H9 (cell line): Measurements from ENCODE around the gene LAYN. TPM values are rescaled to one million over a fixed set of nuclear protein-coding genes. Genes with fewer than 3 reads are reported as not detected.

Source experiments
- DNase-seq: peaks from one replicate; pipeline ENCODE4 v3.0.0-alpha.2; 2017
- H2AFZ ChIP-seq: one replicate; pipeline ENCODE4 v1.6.1; 2013; ENCODE audit warnings: mild to moderate bottlenecking, low read length, control low read depth, moderate library complexity
- H2AK5ac ChIP-seq: 2 replicates; pipeline ENCODE4 v1.6.1; 2013; ENCODE audit warnings: low read length, control low read depth, mixed read lengths; ENCODE audit not compliant: insufficient read length
- H2BK120ac ChIP-seq: one replicate; pipeline ENCODE4 v1.6.1; 2013; ENCODE audit warnings: low read depth, mild to moderate bottlenecking, low read length, control low read depth, inconsistent platforms; ENCODE audit not compliant: poor library complexity, severe bottlenecking
- H2BK12ac ChIP-seq: 2 replicates; pipeline ENCODE4 v1.6.1; 2013; ENCODE audit warnings: low read length, control low read depth, mixed read lengths, low read depth; ENCODE audit not compliant: insufficient read length
- H2BK15ac ChIP-seq: 2 replicates; pipeline ENCODE4 v1.6.1; 2013; ENCODE audit warnings: low read depth, low read length, control low read depth
- H2BK20ac ChIP-seq: one replicate; pipeline ENCODE4 v1.6.1; 2013; ENCODE audit warnings: low read depth, mild to moderate bottlenecking, low read length, control low read depth, inconsistent platforms; ENCODE audit not compliant: poor library complexity, severe bottlenecking
- H2BK5ac ChIP-seq: 2 replicates; pipeline ENCODE4 v1.6.1; 2013; ENCODE audit warnings: low read length, control low read depth, mixed read lengths; ENCODE audit not compliant: insufficient read length
- H3K14ac ChIP-seq: 2 replicates; pipeline ENCODE4 v1.6.1; 2013; ENCODE audit warnings: low read length, control low read depth; ENCODE audit not compliant: insufficient read depth
- H3K18ac ChIP-seq: 2 replicates; pipeline ENCODE4 v1.6.1; 2013; ENCODE audit warnings: low read depth, mild to moderate bottlenecking, mixed read lengths, low read length, control low read depth; ENCODE audit not compliant: insufficient read length
- H3K23ac ChIP-seq: 2 replicates; pipeline ENCODE4 v1.6.1; 2013; ENCODE audit warnings: low read length, control low read depth, mixed read lengths, low read depth; ENCODE audit not compliant: insufficient read length
- H3K23me2 ChIP-seq: 2 replicates; pipeline ENCODE4 v1.6.1; 2013; ENCODE audit warnings: low read depth, mild to moderate bottlenecking, mixed read lengths, low read length, control low read depth; ENCODE audit not compliant: insufficient read length, poor library complexity, severe bottlenecking
- H3K27ac ChIP-seq: 2 replicates; pipeline ENCODE4 v1.5.1; 2013; ENCODE audit warnings: low read length, control low read depth, mixed read lengths, low read depth; ENCODE audit not compliant: insufficient read length
- H3K27me3 ChIP-seq: 2 replicates; pipeline ENCODE4 v1.6.1; 2013; ENCODE audit warnings: low read length, control low read depth, inconsistent platforms; ENCODE audit not compliant: insufficient read depth
- H3K4ac ChIP-seq: 2 replicates; pipeline ENCODE4 v1.6.1; 2013; ENCODE audit warnings: low read depth, mild to moderate bottlenecking, control low read depth, inconsistent platforms, low read length, moderate library complexity
- H3K4me1 ChIP-seq: 2 replicates; pipeline ENCODE4 v1.6.1; 2013; ENCODE audit warnings: low read length, control low read depth, inconsistent platforms; ENCODE audit not compliant: insufficient read depth
- H3K4me2 ChIP-seq: 2 replicates; pipeline ENCODE4 v1.6.1; 2013; ENCODE audit warnings: low read length, control low read depth, mixed read lengths; ENCODE audit not compliant: insufficient read length, insufficient read depth
- H3K56ac ChIP-seq: 2 replicates; pipeline ENCODE4 v1.6.1; 2013; ENCODE audit warnings: low read depth, mild to moderate bottlenecking, mixed read lengths, low read length, control low read depth; ENCODE audit not compliant: insufficient read length
- H3K79me1 ChIP-seq: 2 replicates; pipeline ENCODE4 v1.6.1; 2013; ENCODE audit warnings: low read depth, mild to moderate bottlenecking, moderate library complexity, low read length, control low read depth, inconsistent platforms; ENCODE audit not compliant: insufficient read depth, poor library complexity, severe bottlenecking
- H3K79me2 ChIP-seq: 2 replicates; pipeline ENCODE4 v1.6.1; 2013; ENCODE audit warnings: low read length, control low read depth, inconsistent platforms; ENCODE audit not compliant: insufficient read depth
- H3K9ac ChIP-seq: 2 replicates; pipeline ENCODE4 v1.6.1; 2013; ENCODE audit warnings: low read length, control low read depth, mixed read lengths; ENCODE audit not compliant: insufficient read length; ENCODE audit errors: extremely low read depth
- H3K9me3 ChIP-seq: one replicate; pipeline ENCODE4 v1.6.1; 2013; ENCODE audit warnings: low read depth, low read length, inconsistent platforms; ENCODE audit not compliant: control insufficient read depth
- H3T11ph ChIP-seq: one replicate; pipeline ENCODE4 v1.6.1; 2013; ENCODE audit warnings: mild to moderate bottlenecking, low read length, control low read depth, inconsistent platforms
- H4K20me1 ChIP-seq: one replicate; pipeline ENCODE4 v1.6.1; 2013; ENCODE audit not compliant: control insufficient read depth, insufficient read length, insufficient read depth
- H4K5ac ChIP-seq: 2 replicates; pipeline ENCODE4 v1.6.1; 2013; ENCODE audit warnings: low read depth, mild to moderate bottlenecking, mixed read lengths, low read length, control low read depth; ENCODE audit not compliant: insufficient read length
- H4K8ac ChIP-seq: replicated peaks from 2 replicates; pipeline ENCODE4 v1.6.1; 2013; ENCODE audit warnings: low read length, control low read depth, mixed read lengths, low read depth; ENCODE audit not compliant: insufficient read length
- H4K91ac ChIP-seq: 2 replicates; pipeline ENCODE4 v1.6.1; 2013; ENCODE audit warnings: low read depth, mild to moderate bottlenecking, moderate library complexity, mixed read lengths, low read length, control low read depth; ENCODE audit not compliant: insufficient read length
- H3K27ac Mint-ChIP-seq, 3 experiments: 2 replicates in 2 of 3; 3 replicates in 1 of 3; pipeline ENCODE4 v1.8.0; 2020 to 2021; ENCODE audit warnings: mixed read lengths in 3 of 3, mild to moderate bottlenecking in 1 of 3, moderate library complexity in 1 of 3
- H3K27me3 Mint-ChIP-seq: 2 replicates; pipeline ENCODE4 v1.8.0; 2021; ENCODE audit warnings: low read depth, mild to moderate bottlenecking, moderate library complexity, mixed read lengths
- H3K36me3 Mint-ChIP-seq, 3 experiments: 2 replicates in 2 of 3; 3 replicates in 1 of 3; pipeline ENCODE4 v1.8.0; 2020 to 2021; ENCODE audit warnings: low read depth in 3 of 3, mixed read lengths in 3 of 3; ENCODE audit not compliant: insufficient read depth in 1 of 3
- H3K4me1 Mint-ChIP-seq, 2 experiments: 2 replicates each; pipeline ENCODE4 v1.8.0; 2020; ENCODE audit warnings: mixed read lengths in 2 of 2
- H3K4me3 Mint-ChIP-seq, 2 experiments: 2 replicates in 1 of 2; 3 replicates in 1 of 2; pipeline ENCODE4 v1.8.0; 2020 to 2021; ENCODE audit warnings: mild to moderate bottlenecking in 2 of 2, mixed read lengths in 2 of 2, moderate library complexity in 1 of 2
- H3K9me3 Mint-ChIP-seq, 2 experiments: 2 replicates in 1 of 2; 3 replicates in 1 of 2; pipeline ENCODE4 v1.8.0; 2020; ENCODE audit warnings: mild to moderate bottlenecking in 2 of 2, mixed read lengths in 2 of 2, moderate library complexity in 1 of 2
- CTCF ChIP-seq: fragments of 200-600 bp; sonication (generic); conservative IDR thresholded peaks from 3 replicates; pipeline ENCODE4 v1.8.0; 2021; ENCODE audit warnings: antibody characterized with exemption, mild to moderate bottlenecking
- WGBS: extraction: QIAGEN DNeasy Blood & Tissue Kit; methylation state at CpG from one replicate; pipeline ENCODE4 v1.1.7; 2013; ENCODE audit warnings: missing lambda C conversion rate, low lambda C conversion rate, mixed read lengths; ENCODE audit not compliant: insufficient read length; ENCODE audit errors: extremely low coverage; 5-methylcytosine and 5-hydroxymethylcytosine counted together
- total RNA-seq: library from RNA; stranded (reverse); gene quantifications from 2 replicates; pipeline ENCODE4 v1.2.1, GENCODE V29; 2021

Gene LAYN
- total RNA-seq, 1 experiment from 2014 or later, result 3.1 TPM

- Histone ChIP-seq H3K4me2 (no peak overlapping the region), H4K20me1 (no peaks in the 10 kb centered on the region), H3K9ac (no peak overlapping the region), H3K23ac (no peak overlapping the region), H4K8ac (no peak overlapping the region), H3K14ac (no peak overlapping the region), H2AK5ac (no peak overlapping the region), H3K27ac (no peak overlapping the region), H3K79me2 (no peaks in the 10 kb centered on the region), H3T11ph (no peak overlapping the region), H2BK120ac (no peak overlapping the region), H3K18ac (no peak overlapping the region), H3K23me2 (no peaks in the 10 kb centered on the region), H2AFZ (no peak overlapping the region), H4K5ac (no peak overlapping the region), H2BK12ac (no peak overlapping the region), H3K4me1 (no peaks in the 10 kb centered on the region), H2BK5ac (no peak overlapping the region), H3K56ac (no peak overlapping the region), H3K79me1 (no peaks in the 10 kb centered on the region), H3K27me3 (no peaks in the 10 kb centered on the region; the same call in 1 of the 2 replicates), H3K9me3 (no peaks in the 10 kb centered on the region), H2BK20ac (no peak overlapping the region), H3K4ac (no peak overlapping the region), H4K91ac (no peak overlapping the region), H2BK15ac (no peak overlapping the region)
- peaks cover 0 to 5% of the 10 kb centered on the region in 2 experiments; a peak in 2 of 4 replicates for H3K4me1 Mint-ChIP-seq
- no peak overlapping the region for H3K27ac Mint-ChIP-seq
- no peak for TF ChIP-seq CTCF
- no peaks in the 10 kb centered on the region for H3K36me3 Mint-ChIP-seq
- H3K4me3 Mint-ChIP-seq, result no peak overlapping the region
- peaks cover 3 to 4% of the 10 kb centered on the region in 2 experiments; a peak in 4 of 5 replicates for H3K9me3 Mint-ChIP-seq
- no CpG with 5 or more reads among the region's 5 CpGs for WGBS
- DNase-seq, result no peak
- peaks cover 2% of the 10 kb centered on the region; the same call in 1 of the 2 replicates for H3K27me3 Mint-ChIP-seq
Observed at GRCh38 chr11:111589886-111590499, 49.5 kb downstream of the LAYN start.
